Motor neuron (in vitro differentiated cells): Measurements from ENCODE around the gene LSAMP. TPM values are rescaled to one million over a fixed set of nuclear protein-coding genes. Genes with fewer than 3 reads are reported as not detected.

ENCODE experiments used
- ATAC-seq, 8 experiments: fragments of 200-7000 bp; cut with Tn5 transposase; replicated peaks in 6 of 8; 2 replicates each; pipeline ENCODE4 v1.8.0; 2021; ENCODE audit warnings: mild to moderate bottlenecking in 8 of 8, moderate library complexity in 8 of 8
- H3K27ac ChIP-seq, 2 donors: fragments of 250-450 bp; sonication (Bioruptor Pico); 2 replicates each; pipeline ENCODE4 v1.9.0; 2021; ENCODE audit warnings: antibody characterized with exemption in 2 of 2, mild to moderate bottlenecking in 2 of 2, moderate library complexity in 1 of 2
- H3K4me1 ChIP-seq, 2 donors: fragments of 250-450 bp; sonication (Bioruptor Pico); replicated peaks in 1 of 2; 2 replicates each; pipeline ENCODE4 v1.6.1; 2021; ENCODE audit warnings: antibody characterized with exemption in 2 of 2, mild to moderate bottlenecking in 2 of 2, moderate library complexity in 1 of 2
- H3K4me3 ChIP-seq, 5 donors: fragments of 250-450 bp; sonication (Bioruptor Pico); 2 replicates each; pipeline ENCODE4 v1.9.0; 2021; ENCODE audit warnings: antibody characterized with exemption in 5 of 5, mild to moderate bottlenecking in 5 of 5, moderate library complexity in 4 of 5
- WGBS, 10 experiments: fragments of 450-650 bp; shearing (Covaris generic); methylation state at CpG; one replicate each; pipeline ENCODE4 v1.0.0; 2022; 5-methylcytosine and 5-hydroxymethylcytosine counted together
- in situ Hi-C, 9 experiments: fragments of 400-800 bp; cut with MboI; loops; one replicate each; pipeline ENCODE4 v1.15.0; 2021; ENCODE audit warnings: low sequenced_read_pairs in 9 of 9, low pct_unique_long_range_greater_than_20kb in 2 of 9; ENCODE audit not compliant: unreplicated experiment in 9 of 9
- total RNA-seq, 8 experiments: library from RNA; unstranded; fragments of 300-600 nt; gene quantifications; 2 replicates each; pipeline versions ENCODE4 v1.2.3 to v1.2.4, GENCODE V29; 2022

LSAMP gene
- total RNA-seq, 8 experiments from 2014 or later, result 24.4 to 76.5 (median 39.2) TPM

- no peak for ATAC-seq
- in situ Hi-C loops, result no loop called here
- Histone ChIP-seq H3K4me1 (peaks cover 0 to 5% of the 10 kb centered on the region in 2 donors), H3K4me3 (no peak overlapping the region), H3K27ac (no peak overlapping the region)
- whole genome bisulfite sequencing, 10 experiments, result 90 to 100% (median 100%) methylated on average over 2 of the region's 2 CpGs; no CpG with 5 or more reads in 4 of the 10 experiments
Observed at GRCh38 chr3:115986555-115987207, 458.6 kb downstream of the LSAMP start.

GRCh38 chr3:115982629-115983028, 462.7 kb downstream of the LSAMP start:
- Histone ChIP-seq H3K4me1 (no peaks in the 10 kb centered on the region), H3K27ac (no peak overlapping the region), H3K4me3 (no peak overlapping the region)
- in situ Hi-C loops, result no loop called here
- ATAC-seq, result no peak
- 85 to 100% (median 98%) methylated on average over 1 to 2 of the region's 2 CpGs; no CpG with 5 or more reads in 1 of the 10 experiments for WGBS, 10 experiments

- in situ Hi-C loops, result no loop called here
- H3K27ac ChIP-seq, result no peak overlapping the region
- peak in 2 of 8 experiments; percentile 48 to 55 for ATAC-seq
- 61 to 100% (median 92%) methylated on average over 1 to 3 of the region's 3 CpGs; no CpG with 5 or more reads in 3 of the 10 experiments for WGBS, 10 experiments
- no peaks in the 10 kb centered on the region for H3K4me1 ChIP-seq
- H3K4me3 ChIP-seq, result no peak overlapping the region
Observed at GRCh38 chr3:115982108-115982507, 463.2 kb downstream of the LSAMP start.

- in situ Hi-C loops, result no loop called here
- 54 to 100% (median 68%) methylated on average over 1 to 3 of the region's 3 CpGs; no CpG with 5 or more reads in 2 of the 10 experiments for WGBS, 10 experiments
- H3K4me3 ChIP-seq, result no peak overlapping the region
- no peak overlapping the region for H3K27ac ChIP-seq
- ATAC-seq, result no peak
- H3K4me1 ChIP-seq, result no peaks in the 10 kb centered on the region
Observed at GRCh38 chr3:115980709-115981108, 464.6 kb downstream of the LSAMP start.

GRCh38 chr3:115977866-115978265, 467.4 kb downstream of the LSAMP start:
- no peak for ATAC-seq
- H3K4me1 ChIP-seq, result no peaks in the 10 kb centered on the region
- in situ Hi-C loops, result no loop called here
- no peak overlapping the region for H3K4me3 ChIP-seq
- H3K27ac ChIP-seq, result no peak overlapping the region
- WGBS, 10 experiments, result 22 to 100% (median 80%) methylated on average over 2 to 4 of the region's 4 CpGs; no CpG with 5 or more reads in 2 of the 10 experiments

- Histone ChIP-seq H3K27ac (no peak overlapping the region), H3K4me3 (no peak overlapping the region), H3K4me1 (no peaks in the 10 kb centered on the region)
- WGBS, 10 experiments, result 63 to 100% (median 80%) methylated on average over 1 of the region's 1 CpG; no CpG with 5 or more reads in 3 of the 10 experiments
- in situ Hi-C loops, result no loop called here
- ATAC-seq, result no peak
Observed at GRCh38 chr3:115975796-115976195, 469.5 kb downstream of the LSAMP start.

GRCh38 chr3:115975353-115975752, 469.9 kb downstream of the LSAMP start:
- in situ Hi-C loops, result no loop called here
- WGBS, 10 experiments, result 69 to 100% (median 90%) methylated on average over 1 to 3 of the region's 3 CpGs; no CpG with 5 or more reads in 1 of the 10 experiments
- ATAC-seq, result peak in 1 of 8 experiments; percentile 38
- Histone ChIP-seq H3K4me3 (no peak overlapping the region), H3K27ac (no peak overlapping the region), H3K4me1 (no peaks in the 10 kb centered on the region)

GRCh38 chr3:115974940-115975339, 470.3 kb downstream of the LSAMP start:
- no peak for ATAC-seq
- no peak overlapping the region for H3K4me3 ChIP-seq
- no peak overlapping the region for H3K27ac ChIP-seq
- H3K4me1 ChIP-seq, result no peaks in the 10 kb centered on the region
- in situ Hi-C loops, result no loop called here

GRCh38 chr3:115968871-115969270, 476.4 kb downstream of the LSAMP start:
- Histone ChIP-seq H3K4me1 (no peaks in the 10 kb centered on the region), H3K27ac (no peak overlapping the region), H3K4me3 (no peak overlapping the region)
- no peak for ATAC-seq
- 50 to 100% (median 98%) methylated on average over 1 to 4 of the region's 4 CpGs; no CpG with 5 or more reads in 2 of the 10 experiments for WGBS, 10 experiments
- in situ Hi-C loops, result no loop called here

GRCh38 chr3:115961380-115961779, 483.9 kb downstream of the LSAMP start:
- in situ Hi-C loops, result no loop called here
- Histone ChIP-seq H3K27ac (no peak overlapping the region), H3K4me1 (peaks cover 0 to 12% of the 10 kb centered on the region in 2 donors), H3K4me3 (no peak overlapping the region)
- peak in 5 of 8 experiments; percentile 25 to 88 (median 29) for ATAC-seq
- WGBS, 10 experiments, result 0 to 100% (median 64%) methylated on average over 1 to 4 of the region's 4 CpGs

- H3K27ac ChIP-seq, result no peak overlapping the region
- no peak overlapping the region for H3K4me3 ChIP-seq
- 3 to 83% (median 72%) methylated on average over 1 to 5 of the region's 5 CpGs; no CpG with 5 or more reads in 1 of the 10 experiments for WGBS, 10 experiments
- ATAC-seq, result peak in 7 of 8 experiments; percentile 22 to 76 (median 58)
- in situ Hi-C loops, result no loop called here
- peaks cover 0 to 12% of the 10 kb centered on the region in 2 donors for H3K4me1 ChIP-seq
Observed at GRCh38 chr3:115960799-115961198, 484.5 kb downstream of the LSAMP start.

GRCh38 chr3:115958526-115958925, 486.8 kb downstream of the LSAMP start:
- no peak overlapping the region for H3K27ac ChIP-seq
- in situ Hi-C loops, result no loop called here
- no peak for ATAC-seq
- WGBS, 10 experiments, result 30 to 100% (median 100%) methylated on average over 1 to 5 of the region's 5 CpGs; no CpG with 5 or more reads in 1 of the 10 experiments
- H3K4me1 ChIP-seq, result peaks cover 0 to 12% of the 10 kb centered on the region in 2 donors
- H3K4me3 ChIP-seq, result no peak overlapping the region

GRCh38 chr3:115947325-115947724, 498.0 kb downstream of the LSAMP start:
- Histone ChIP-seq H3K4me3 (no peak overlapping the region), H3K4me1 (no peaks in the 10 kb centered on the region), H3K27ac (no peak overlapping the region)
- in situ Hi-C loops, result no loop called here
- ATAC-seq, result no peak
- 42 to 100% (median 83%) methylated on average over 1 to 2 of the region's 2 CpGs for WGBS, 10 experiments

GRCh38 chr3:115943579-115943978, 501.7 kb downstream of the LSAMP start:
- Histone ChIP-seq H3K27ac (no peak overlapping the region), H3K4me1 (no peaks in the 10 kb centered on the region), H3K4me3 (no peak overlapping the region)
- no peak for ATAC-seq
- in situ Hi-C loops, result no loop called here
- 79 to 89% (median 83%) methylated on average over 1 to 3 of the region's 3 CpGs; no CpG with 5 or more reads in 3 of the 10 experiments for WGBS, 10 experiments
